Thoracic aorta (tissue), 2 donors: ENCODE data around the gene CLCNKB. TPM values are rescaled to one million over a fixed set of nuclear protein-coding genes. Genes with fewer than 3 reads are reported as not detected.

ENCODE experiments used
- ATAC-seq: fragments of 150-250 bp; one replicate; pipeline ENCODE4 v1.8.0; 2017; ENCODE audit warnings: low read depth; ENCODE audit not compliant: insufficient number of reproducible peaks, low FRiP score
- DNase-seq: peaks from one replicate; pipeline ENCODE4 v3.0.0-alpha.2; 2020; ENCODE audit warnings: low spot score
- H3K27ac ChIP-seq, 2 donors: fragments of 200-600 bp; sonication (generic); 1 replicate in 1 of 2; 2 replicates in 1 of 2; pipeline ENCODE4 v1.5.1; 2016; ENCODE audit warnings: mild to moderate bottlenecking in 2 of 2, moderate library complexity in 2 of 2
- H3K27me3 ChIP-seq: fragments of 200-600 bp; sonication (generic); replicated peaks from 2 replicates; pipeline ENCODE4 v1.6.0; 2016; ENCODE audit warnings: mild to moderate bottlenecking; ENCODE audit not compliant: insufficient read depth
- H3K36me3 ChIP-seq: fragments of 200-600 bp; sonication (generic); one replicate; pipeline ENCODE4 v1.5.1; 2016
- H3K4me1 ChIP-seq, 2 donors: fragments of 200-600 bp; sonication (generic); 1 replicate in 1 of 2; 2 replicates in 1 of 2; pipeline versions ENCODE4 v1.5.1 to v1.6.0; 2016; ENCODE audit warnings: low read depth in 2 of 2, mild to moderate bottlenecking in 1 of 2; ENCODE audit not compliant: control insufficient read depth in 1 of 2
- H3K4me3 ChIP-seq: fragments of 200-600 bp; sonication (generic); 2 replicates; pipeline ENCODE4 v1.5.1; 2016; ENCODE audit warnings: mild to moderate bottlenecking
- H3K9me3 ChIP-seq: fragments of 200-600 bp; sonication (generic); 2 replicates; pipeline ENCODE4 v1.5.1; 2016
- total RNA-seq, 2 donors: library from RNA; depleted of rRNA; stranded (reverse); fragments of >200 nt; gene quantifications; one replicate each; pipeline versions ENCODE4 v1.1.0 to v1.2.3, GENCODE V29; 2016
- TF ChIP-seq, protein P1 (sequence below): fragments of 200-600 bp; sonication (generic); IDR thresholded peaks from one replicate; pipeline ENCODE4 v1.5.1; 2019; ENCODE audit warnings: antibody characterized with exemption

Gene CLCNKB
- total RNA-seq, 2 donors from 2014 or later = not detected

DNA sequence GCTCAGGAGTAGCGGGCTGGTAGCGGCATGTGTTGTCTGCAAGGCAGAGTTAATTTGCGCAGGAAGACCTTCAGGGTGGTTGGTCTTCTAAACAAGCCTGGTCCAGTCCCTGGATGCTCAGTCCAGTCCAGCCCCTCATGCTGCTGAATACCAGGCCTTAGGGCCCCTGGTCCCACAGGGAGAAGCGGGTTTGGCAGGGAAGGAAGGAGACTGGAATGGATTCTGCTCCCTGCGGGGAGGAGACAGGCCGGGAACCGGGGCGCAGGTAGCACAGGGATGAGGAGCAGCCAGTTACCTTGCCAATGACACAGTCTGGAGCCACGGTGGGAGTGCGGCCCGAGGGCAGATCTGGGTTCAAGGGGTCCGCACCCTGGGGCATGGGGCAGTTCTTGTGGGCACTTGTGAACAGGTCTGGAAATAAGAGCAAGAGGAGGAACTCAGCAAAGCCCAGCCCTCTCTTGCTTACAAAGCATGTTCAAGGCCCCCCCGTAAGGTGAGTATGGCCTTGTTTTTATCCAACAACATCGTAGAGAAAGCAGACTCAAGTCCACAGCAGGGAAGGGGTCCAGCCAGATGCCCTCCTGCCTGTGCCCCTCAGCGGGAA lies 19.7 kb downstream of the CLCNKB start:
- no peaks in the 10 kb centered on the region for H3K9me3 ChIP-seq
- H3K27me3 ChIP-seq = no peaks in the 10 kb centered on the region
- peaks cover 4 to 18% of the 10 kb centered on the region in 2 donors for H3K4me1 ChIP-seq
- ATAC-seq = no peak
- DNase-seq = no peak
- no peak overlapping the region for H3K27ac ChIP-seq
- H3K4me3 ChIP-seq = no peak overlapping the region
- TF ChIP-seq, protein P1, sequence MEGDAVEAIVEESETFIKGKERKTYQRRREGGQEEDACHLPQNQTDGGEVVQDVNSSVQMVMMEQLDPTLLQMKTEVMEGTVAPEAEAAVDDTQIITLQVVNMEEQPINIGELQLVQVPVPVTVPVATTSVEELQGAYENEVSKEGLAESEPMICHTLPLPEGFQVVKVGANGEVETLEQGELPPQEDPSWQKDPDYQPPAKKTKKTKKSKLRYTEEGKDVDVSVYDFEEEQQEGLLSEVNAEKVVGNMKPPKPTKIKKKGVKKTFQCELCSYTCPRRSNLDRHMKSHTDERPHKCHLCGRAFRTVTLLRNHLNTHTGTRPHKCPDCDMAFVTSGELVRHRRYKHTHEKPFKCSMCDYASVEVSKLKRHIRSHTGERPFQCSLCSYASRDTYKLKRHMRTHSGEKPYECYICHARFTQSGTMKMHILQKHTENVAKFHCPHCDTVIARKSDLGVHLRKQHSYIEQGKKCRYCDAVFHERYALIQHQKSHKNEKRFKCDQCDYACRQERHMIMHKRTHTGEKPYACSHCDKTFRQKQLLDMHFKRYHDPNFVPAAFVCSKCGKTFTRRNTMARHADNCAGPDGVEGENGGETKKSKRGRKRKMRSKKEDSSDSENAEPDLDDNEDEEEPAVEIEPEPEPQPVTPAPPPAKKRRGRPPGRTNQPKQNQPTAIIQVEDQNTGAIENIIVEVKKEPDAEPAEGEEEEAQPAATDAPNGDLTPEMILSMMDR = no peak
- H3K36me3 ChIP-seq = no peaks in the 10 kb centered on the region

DNA sequence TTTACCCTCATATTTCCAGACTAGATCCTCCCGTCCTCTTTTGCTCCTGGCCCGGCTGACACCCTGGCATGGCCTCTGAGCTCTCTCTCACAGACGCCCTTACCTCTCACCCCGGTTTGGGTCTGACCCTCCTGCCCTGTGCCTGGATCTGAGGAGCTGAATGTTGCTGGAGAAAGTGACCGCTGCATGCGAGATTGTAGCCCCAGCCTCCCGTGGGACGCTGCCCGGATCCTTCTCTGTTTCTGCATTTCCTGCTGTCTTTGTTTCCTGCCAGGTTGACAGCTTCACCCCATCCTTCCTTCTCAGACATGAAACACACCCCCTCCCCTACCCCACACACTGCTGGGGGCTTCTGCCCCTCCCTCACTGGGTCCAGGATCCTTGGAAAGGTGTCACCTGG lies 20.3 kb downstream of the CLCNKB start:
- Histone ChIP-seq H3K27ac (no peak overlapping the region), H3K4me3 (no peak overlapping the region), H3K27me3 (no peaks in the 10 kb centered on the region), H3K4me1 (peaks cover 4 to 23% of the 10 kb centered on the region in 2 donors), H3K36me3 (no peaks in the 10 kb centered on the region), H3K9me3 (no peaks in the 10 kb centered on the region)
- DNase-seq = no peak
- TF ChIP-seq, protein P1 = no peak
- ATAC-seq = no peak

DNA sequence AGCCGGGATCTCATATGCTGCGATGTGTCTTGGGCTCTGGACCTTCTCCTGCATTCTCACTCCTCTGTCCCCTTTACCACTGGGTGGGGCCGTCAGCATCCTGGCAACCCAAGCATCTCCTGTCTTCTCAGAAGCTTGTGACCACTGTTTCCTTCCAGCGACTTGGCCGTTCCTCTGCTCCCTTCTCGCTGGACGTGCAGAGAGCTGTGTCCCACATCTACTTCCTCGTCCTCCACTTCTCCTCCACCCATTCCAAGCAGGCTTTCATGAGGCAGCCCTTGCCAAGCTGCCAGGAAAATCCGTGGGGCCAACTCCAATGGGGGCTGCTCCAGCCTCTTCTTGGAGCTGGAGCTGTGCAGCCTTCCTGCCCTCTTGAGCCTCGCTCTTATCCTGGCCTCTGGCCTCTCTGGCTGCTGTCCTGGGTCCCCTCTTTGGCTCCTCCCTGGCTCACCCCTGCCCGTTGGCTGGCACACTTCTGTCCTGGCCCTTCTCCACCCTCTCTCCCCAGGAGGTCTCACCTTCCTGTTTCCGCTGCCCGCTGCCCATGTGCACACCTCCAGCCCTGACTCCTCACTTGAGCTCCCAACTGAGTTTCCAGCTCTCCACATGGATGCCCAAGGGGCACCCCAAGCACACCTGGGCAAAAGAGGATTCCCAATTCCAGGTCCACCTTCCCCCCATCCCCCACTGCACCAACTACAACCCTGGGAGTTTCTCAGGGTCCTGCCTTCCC lies 21.1 kb downstream of the CLCNKB start:
- no peak for ATAC-seq
- DNase-seq = no peak

DNA sequence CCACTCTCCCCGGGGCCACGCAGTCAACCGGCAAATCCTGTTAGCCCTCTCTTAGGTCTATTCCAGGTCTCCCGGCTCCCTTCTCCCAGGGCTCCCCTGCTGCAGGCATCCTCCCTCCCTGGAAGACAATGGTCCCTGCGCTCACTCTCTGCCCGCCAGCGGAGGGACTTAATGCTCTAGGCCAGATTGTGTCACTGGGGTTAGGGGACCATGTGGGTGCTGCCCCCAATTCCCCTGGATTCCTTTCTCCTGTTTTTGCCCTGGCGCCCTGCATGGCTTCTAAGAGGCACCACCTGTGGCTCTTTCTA lies 21.6 kb downstream of the CLCNKB start:
- DNase-seq = no peak
- TF ChIP-seq, protein P1 = no peak
- ATAC-seq = no peak
- Histone ChIP-seq H3K27ac (no peak overlapping the region), H3K27me3 (no peaks in the 10 kb centered on the region), H3K9me3 (no peaks in the 10 kb centered on the region), H3K4me1 (peaks cover 4 to 23% of the 10 kb centered on the region in 2 donors), H3K4me3 (no peak overlapping the region), H3K36me3 (no peaks in the 10 kb centered on the region)

More for the DNA sequence above, 21.1 kb downstream of the CLCNKB start:
- Histone ChIP-seq H3K9me3 (no peaks in the 10 kb centered on the region), H3K4me3 (no peak overlapping the region), H3K27ac (no peak overlapping the region), H3K4me1 (peaks cover 4 to 23% of the 10 kb centered on the region in 2 donors), H3K27me3 (no peaks in the 10 kb centered on the region), H3K36me3 (no peaks in the 10 kb centered on the region)
- TF ChIP-seq, protein P1 = no peak

DNA sequence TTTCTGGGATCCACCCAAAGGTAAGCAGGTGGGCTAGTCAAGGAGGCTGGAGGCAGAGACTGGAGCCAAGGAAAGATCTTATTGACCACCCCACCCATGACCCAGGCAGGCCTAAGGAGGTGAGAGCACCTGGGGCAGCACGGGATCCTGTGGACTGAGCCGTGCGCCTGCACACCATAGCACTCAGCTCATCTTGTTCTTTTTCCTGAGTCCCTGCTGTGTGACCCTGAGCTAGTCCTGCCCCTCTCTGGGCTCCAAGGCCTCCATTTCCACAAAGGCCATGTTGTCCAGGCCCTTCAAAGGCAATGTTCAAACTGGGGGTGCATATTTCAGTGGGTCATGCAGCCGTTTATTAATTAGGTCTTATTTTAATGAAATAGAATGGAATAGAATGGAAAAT lies 22.7 kb downstream of the CLCNKB start:
- Histone ChIP-seq H3K27ac (no peak overlapping the region), H3K4me3 (no peak overlapping the region), H3K9me3 (no peaks in the 10 kb centered on the region), H3K36me3 (no peaks in the 10 kb centered on the region), H3K4me1 (peaks cover 4 to 23% of the 10 kb centered on the region in 2 donors), H3K27me3 (no peaks in the 10 kb centered on the region)
- TF ChIP-seq, protein P1 = no peak
- DNase-seq (no peak), ATAC-seq (no peak)
